Stimulated activated CD4-positive, alpha-beta T cell treated with anti-CD3 and anti-CD28 coated beads, TNF-alpha, amount 100 ng/mL, for 24 hours (primary cell): ENCODE measurements around the gene FOXRED1.
"Not testable (repeated sequence)": the region's sequence is repeated elsewhere in the genome, so short reads cannot be mapped to it uniquely, and the experiment has no call there.

Source experiments
- DNase-seq, 3 experiments: peaks; one replicate each; pipeline ENCODE4 v3.0.0-alpha.2; 2020; ENCODE audit warnings: low read depth in 3 of 3

The FOXRED1 gene

DNA sequence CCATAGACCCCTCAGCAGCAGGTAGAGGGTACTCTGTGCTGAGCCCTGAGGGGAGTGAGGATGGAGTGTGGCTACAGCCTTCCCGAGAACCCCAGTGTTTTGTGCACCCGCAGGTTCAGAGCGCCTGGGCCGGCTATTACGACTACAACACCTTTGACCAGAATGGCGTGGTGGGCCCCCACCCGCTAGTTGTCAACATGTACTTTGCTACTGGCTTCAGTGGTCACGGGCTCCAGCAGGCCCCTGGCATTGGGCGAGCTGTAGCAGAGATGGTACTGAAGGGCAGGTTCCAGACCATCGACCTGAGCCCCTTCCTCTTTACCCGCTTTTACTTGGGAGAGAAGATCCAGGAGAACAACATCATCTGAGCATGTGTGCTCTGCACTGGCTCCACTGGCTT, 8.4 kb downstream of the FOXRED1 start:
- no peak for DNase-seq

DNA sequence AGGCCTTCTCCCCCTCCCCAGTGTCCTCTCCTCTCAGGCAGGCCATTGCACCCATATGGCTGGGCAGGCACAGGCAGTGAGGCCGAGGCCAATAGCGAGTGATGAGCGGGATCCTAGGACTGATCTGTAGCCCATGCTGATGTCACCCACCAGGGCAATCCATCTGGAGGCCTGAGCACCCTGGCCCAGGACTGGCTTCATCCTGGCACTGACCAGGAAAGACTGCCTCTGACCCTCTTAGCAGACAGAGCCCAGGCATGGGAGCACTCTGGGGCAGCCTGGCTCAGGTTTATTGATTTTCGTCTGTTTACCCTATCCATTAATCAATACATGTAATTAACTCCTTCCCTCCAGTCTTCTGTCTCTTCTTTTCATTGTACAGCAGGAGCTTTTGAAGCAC, 8.8 kb downstream of the FOXRED1 start:
- DNase-seq = no peak

DNA sequence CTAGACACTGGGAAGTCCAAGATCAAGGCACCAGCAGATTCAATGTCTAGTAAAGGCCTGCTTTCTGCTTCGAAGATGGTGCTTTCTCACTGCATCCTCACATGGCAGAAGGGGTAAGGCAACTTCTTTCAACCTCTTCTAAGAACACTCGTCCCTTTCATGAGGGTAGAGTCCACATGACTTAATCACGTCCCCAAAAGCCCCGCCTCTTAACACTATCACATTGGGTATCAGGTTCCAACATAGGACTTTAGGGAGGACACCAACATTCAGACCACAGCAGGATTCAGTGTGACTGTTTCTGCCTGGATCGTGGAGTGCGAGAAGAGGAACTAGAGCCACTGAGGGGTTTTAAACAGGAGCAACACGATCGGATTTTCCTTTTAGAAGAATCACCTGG, 10.2 kb downstream of the FOXRED1 start:
- no peak for DNase-seq

DNA sequence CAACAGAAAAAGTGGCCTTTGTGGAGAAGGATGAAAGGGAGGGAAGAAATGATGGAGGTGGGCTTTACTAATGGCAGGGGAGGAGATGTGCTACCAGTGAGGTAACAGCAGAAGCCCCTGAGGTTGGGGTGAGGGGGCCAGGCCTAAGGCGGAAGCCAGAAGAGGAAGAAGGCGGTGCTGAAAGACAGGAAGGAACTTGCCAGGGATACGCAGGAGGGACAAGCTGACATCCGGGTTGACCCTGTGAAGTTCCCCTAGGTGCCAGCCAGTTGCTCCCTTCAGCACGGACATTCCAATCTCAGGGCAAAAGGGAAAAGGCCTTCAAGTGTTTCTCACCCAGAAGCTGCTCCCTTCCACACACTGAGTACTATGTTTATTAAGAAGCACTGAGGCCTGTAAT, 11.6 kb downstream of the FOXRED1 start:
- no peak for DNase-seq

DNA sequence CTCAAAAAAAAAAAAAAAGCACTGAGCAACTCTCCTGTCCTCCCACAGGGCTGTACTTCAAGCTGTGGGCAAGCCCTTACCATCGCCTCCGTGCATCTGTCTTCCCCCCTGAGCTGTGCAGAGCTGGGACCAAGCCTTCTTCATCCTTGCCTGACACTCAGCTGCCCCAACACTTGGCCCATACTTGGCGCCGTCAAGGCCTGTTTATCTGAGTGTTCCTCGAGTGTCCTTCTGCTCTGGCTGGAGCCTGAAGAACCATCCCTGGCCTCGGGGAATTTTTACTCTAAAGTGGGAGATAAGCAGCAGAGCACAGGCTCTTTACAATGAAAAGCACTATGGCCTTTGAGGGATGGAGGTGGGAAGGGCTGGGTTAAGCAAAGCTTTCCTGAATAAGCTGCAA, 12.3 kb downstream of the FOXRED1 start:
- DNase-seq = no peak

GRCh38 chr11:126281666-126282175, 12.8 kb downstream of the FOXRED1 start:
- no peak for DNase-seq

GRCh38 chr11:126282361-126282735, 13.4 kb downstream of the FOXRED1 start:
- DNase-seq = no peak

DNA sequence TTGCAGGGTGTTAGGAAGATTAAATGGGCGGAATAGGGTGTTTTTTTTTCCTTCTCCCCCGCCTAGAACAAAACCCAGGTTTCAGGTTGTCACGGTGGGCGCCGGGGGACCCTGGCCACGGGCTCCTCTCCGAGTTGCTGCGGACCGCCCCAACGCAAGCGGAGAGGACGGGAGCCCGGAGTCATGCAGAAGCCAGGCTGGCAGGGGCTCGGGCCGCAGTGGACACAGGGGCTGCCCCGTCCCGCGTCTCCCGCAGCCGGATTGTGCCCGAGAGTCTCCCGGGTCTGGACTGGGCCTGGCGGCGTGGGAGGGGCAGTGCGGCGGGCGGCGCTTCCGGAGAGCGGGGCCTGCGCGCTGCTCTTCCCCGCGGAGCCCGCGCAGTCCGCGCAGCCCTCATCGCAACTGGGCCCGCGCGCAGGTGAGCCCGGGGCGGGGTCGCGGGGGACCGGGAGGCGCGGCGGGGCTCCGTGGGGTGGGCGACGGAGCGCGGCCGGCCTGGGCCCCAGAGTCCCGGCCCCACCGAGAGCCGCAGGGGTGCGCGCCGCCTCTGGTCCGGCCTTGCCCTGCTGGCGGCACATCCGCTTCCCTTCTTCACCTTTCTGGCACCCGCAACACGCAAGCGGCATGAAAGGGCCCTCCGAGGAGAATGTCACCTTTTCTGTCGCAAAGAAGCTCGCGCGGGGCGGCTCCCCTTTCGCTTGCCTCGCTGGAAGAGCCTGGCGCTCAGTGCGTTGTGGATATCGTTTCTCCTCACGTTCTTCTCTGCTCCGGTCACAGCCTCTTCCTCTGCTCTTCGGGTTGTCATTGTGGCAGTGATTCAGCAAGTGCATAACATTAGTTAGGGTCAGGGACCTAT, 14.0 kb downstream of the FOXRED1 start, which contains the start of gene TIRAP:
Gene TIRAP, plus strand, starts transcription at position 358 of the 856 bp plus-strand sequence. CDS start 7,802 bp downstream, outside the sequence.
- peak in 1 of 3 experiments; percentile 49 for DNase-seq

DNA sequence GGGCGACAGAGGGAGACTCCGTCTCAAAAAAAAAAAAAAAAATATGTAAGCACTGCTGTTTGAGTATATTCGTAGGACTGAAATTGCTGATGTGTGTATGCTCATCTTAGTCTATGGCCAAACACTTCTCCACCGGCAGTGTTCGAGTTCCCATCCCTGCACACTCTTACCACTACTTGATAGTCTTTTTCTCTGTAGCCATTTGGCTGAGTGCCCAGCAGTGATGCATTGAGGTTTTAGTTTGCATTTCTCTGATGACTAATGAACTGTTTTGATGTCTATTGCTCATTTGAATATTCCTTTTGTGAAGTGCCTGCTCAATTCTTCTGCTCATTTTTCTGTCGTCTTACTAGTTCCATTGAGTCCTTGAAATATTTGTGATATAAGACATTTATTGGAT, 15.9 kb downstream of the FOXRED1 start:
- DNase-seq = peak; percentile 78 to 88 (median 88)

- no peak for DNase-seq
Measured at GRCh38 chr11:126288237-126288636, 19.3 kb downstream of the FOXRED1 start.

GRCh38 chr11:126290887-126291286, 21.9 kb downstream of the FOXRED1 start:
- no peak for DNase-seq

- DNase-seq = no peak
Measured at GRCh38 chr11:126293726-126294125, 24.8 kb downstream of the FOXRED1 start.

DNA sequence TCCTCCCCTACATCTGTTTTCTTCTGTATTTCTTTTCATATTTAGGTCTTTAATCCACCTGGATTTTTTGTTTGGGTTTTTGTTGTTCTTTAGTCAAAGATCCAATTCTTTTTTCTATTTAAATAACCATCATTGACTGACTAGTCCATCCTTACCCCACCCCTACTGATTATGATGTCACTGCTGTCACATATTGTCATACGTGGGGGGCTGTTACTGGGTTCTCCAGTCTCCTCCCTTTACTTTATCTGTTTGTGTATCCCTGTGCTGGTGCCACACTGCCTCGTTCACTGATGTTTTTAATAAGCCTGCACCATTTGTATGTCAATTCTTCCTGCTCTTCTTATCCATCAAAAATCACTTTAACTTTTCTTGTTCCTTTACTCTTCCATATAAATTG, 28.1 kb downstream of the FOXRED1 start:
- no peak for DNase-seq

DNA sequence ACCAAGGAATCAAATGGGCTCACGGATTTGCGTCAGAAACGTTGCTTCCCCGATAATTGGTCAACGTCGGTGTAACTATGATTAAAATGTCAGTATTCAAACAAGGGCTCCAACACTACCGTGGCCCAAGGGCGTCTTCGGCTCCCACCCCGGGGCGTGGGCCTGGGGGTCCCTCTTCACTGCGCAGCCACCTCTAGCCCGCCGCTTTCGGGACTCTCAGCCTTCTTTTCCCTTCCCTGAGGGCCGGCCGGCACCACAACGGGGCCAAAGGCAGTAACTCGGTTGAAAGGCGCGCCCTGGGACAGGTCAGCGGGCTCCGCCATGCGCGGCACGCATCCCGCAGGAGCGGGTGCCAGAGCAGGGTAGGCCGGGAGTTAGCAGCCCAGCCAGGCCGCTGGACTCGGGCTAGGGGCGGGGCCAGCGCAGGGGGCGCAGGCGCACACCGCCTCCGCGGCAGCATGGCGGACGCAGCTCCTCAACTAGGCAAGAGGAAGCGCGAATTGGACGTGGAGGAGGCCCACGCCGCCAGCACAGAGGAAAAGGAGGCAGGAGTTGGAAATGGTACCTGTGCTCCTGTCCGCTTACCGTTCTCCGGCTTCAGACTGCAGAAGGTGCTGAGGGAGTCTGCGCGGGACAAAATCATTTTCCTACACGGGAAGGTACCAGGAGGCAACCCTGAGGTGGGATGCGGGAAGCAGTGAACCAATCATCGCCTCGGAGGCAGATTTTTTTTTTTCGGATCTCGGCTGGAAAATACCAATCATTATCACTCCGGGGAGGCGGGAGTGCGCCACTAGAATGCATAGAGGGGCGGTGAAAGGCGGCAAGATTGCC, 34.9 kb downstream of the FOXRED1 start, which contains the start of gene DCPS:
Gene DCPS, plus strand, starts transcription at position 438 of the 834 bp plus-strand sequence. Its CDS starts 21 bp downstream, at position 459.
- DNase-seq = peak; percentile 70 to 86 (median 74)

DNA sequence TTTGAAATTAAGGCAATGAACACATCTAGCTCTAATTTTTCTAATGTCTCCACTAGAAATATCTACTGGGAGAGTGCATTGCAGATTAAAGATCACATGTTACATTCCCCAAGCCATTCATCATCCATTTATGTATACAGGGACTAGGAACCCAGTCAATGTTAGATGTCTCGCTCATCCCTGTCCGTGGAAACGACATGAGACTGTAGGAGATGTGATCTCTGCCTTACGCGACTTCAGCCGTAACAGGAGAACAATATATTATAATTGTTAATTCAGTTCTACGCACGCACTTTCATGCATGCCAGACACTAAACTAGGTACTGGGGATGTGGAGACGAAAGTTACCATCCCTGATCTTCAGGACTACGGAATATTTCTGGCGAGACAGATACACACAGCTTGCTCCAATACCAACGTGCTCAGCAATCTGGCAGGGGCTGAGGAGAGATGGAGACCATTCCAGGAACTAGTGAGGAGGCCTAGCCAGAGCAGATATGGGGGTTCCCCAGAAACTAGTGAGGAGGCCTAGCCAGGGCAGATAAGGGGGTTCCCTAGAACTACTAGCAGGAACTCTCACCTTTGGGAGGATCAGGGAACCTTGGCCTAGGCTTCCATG, 35.6 kb downstream of the FOXRED1 start:
- DNase-seq = no peak

DNA sequence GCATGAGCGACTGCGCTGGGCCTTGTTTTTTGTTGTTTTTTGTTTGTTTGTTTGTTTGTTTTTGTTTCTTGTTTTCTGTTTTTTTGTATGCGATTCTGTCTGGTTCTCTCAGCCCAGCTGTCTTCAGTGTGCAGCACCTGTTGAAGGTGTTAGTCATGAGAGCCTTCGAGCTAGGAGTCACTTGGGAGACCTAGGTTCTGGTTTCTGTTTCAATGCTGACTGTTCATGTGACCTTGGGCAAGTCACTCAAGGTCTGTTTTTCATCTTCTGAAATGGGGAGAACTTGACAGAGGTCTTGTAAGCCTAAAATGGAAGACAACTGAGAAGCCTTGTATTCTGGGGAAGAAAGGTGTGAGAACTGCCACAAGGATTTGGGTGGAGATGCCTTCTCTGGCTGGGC, 36.7 kb downstream of the FOXRED1 start:
- peak in 1 of 3 experiments; percentile 17 for DNase-seq

- no peak for DNase-seq
Measured at GRCh38 chr11:126307706-126308105, 38.8 kb downstream of the FOXRED1 start.

- no peak for DNase-seq
Measured at GRCh38 chr11:126308271-126308671, 39.3 kb downstream of the FOXRED1 start.

DNA sequence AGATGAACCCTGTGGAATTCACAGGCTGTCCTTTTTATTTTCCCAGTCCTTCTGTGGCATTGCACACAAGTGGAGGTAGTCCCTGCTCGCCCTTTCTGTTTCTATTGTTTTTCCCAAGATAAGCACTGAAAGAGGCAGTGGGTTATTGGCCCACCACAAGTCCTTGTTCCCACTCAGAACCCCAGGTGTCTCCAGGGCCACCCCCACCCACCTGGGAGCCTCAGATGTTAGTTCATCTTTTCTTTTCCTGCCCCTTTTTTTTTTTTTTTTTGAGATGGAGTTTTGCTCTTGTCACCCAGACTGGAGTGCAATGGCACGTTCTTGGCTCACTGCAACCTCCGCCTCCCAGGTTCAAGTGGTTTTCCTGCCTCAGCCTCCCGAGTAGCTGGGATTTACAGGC, 39.8 kb downstream of the FOXRED1 start:
- not testable (repeated sequence) for DNase-seq

DNA sequence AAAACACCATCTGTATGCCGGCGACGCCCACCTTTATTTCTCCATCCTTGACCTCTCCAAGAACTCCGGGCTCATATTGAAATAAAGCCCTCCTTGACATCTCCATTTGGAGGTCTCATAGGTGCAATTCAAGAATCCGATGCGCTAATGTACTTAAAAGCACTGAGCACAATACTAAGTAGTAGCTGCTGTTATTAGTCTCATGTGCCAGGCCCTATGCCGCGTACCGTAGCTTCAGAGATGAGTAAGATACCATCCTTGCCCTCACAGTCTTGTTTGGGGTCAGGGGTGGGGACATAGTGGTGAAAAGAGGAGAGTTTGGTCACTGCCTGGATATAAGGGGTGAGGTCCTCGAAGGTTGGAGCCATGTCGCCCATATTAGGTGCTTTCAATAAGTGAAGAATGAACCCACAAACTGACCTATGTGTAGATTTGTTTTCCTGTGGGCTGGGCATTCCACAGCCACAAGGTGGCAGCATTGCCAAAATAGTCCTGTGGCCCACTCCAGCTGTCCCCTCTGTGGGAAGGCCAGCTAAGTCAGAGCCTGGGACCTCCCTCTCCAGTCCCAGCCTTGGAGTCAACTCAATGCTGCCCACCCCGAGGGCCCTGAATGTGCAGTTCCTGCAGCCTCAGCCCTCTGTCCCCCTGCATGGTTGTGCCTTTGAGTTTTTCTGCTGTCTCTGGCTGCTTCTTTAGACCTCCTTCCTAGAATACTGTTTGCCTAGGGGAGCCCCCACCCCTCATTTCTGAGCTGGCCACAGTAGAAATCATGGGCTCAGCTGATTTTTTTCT, 41.4 kb downstream of the FOXRED1 start:
- DNase-seq = peak; percentile 24 to 51 (median 27)

DNA sequence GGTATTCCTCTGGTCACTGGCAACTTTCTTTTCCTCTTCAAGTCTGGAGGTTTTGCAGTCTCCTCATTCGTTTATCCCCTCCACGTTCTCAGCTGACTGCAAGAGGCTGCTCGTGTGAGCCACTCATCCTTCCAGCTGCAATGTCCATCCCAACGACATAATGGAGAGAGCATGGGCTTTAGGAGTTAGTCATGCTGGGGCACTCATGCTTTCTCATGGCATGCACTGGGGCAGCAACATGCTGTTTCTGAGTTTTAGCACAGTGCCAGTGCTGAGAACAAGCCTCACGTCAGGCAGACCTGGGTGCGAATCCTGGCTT, 42.0 kb downstream of the FOXRED1 start:
- DNase-seq = no peak
